GM21515 (cell line): Measurements from ENCODE around the gene TNS4.

Experiments
- ATAC-seq: cut with Tn5 transposase; IDR thresholded peaks from one replicate; pipeline ENCODE4 v1.9.1; 2021; ENCODE audit not compliant: unreplicated experiment

The TNS4 gene

GRCh38 chr17:40473573-40474365, 27.7 kb downstream of the TNS4 start:
- no peak for ATAC-seq

GRCh38 chr17:40472733-40473452, 28.5 kb downstream of the TNS4 start:
- ATAC-seq = no peak

GRCh38 chr17:40471846-40472732, 29.3 kb downstream of the TNS4 start:
- ATAC-seq = no peak

- no peak for ATAC-seq
Measured at GRCh38 chr17:40470932-40471828, 30.2 kb downstream of the TNS4 start.

GRCh38 chr17:40469805-40470675, 31.4 kb downstream of the TNS4 start:
- no peak for ATAC-seq

- no peak for ATAC-seq
Measured at GRCh38 chr17:40468560-40468959, 32.9 kb downstream of the TNS4 start.

- ATAC-seq = no peak
Measured at GRCh38 chr17:40467281-40467867, 34.0 kb downstream of the TNS4 start.

- no peak for ATAC-seq
Measured at GRCh38 chr17:40466298-40466971, 35.0 kb downstream of the TNS4 start.

GRCh38 chr17:40464392-40464855, 37.0 kb downstream of the TNS4 start:
- no peak for ATAC-seq

GRCh38 chr17:40463122-40463550, 38.3 kb downstream of the TNS4 start:
- no peak for ATAC-seq

- no peak for ATAC-seq
Measured at GRCh38 chr17:40462343-40463121, 38.9 kb downstream of the TNS4 start.

- ATAC-seq = no peak
Measured at GRCh38 chr17:40461732-40462342, 39.6 kb downstream of the TNS4 start.

- no peak for ATAC-seq
Measured at GRCh38 chr17:40460968-40461731, 40.3 kb downstream of the TNS4 start.

- no peak for ATAC-seq
Measured at GRCh38 chr17:40460604-40460967, 40.8 kb downstream of the TNS4 start.

GRCh38 chr17:40459636-40460603, 41.5 kb downstream of the TNS4 start:
- no peak for ATAC-seq
